B cell (primary cell): Measurements from ENCODE around the gene EXD3. TPM values are rescaled to one million over a fixed set of nuclear protein-coding genes. Genes with fewer than 3 reads are reported as not detected.

Experiments used
- ATAC-seq: fragments of 200-7000 bp; cut with Tn5 transposase; one replicate; pipeline ENCODE4 v1.10.0; 2021; ENCODE audit warnings: low read depth, mild to moderate bottlenecking, moderate number of reproducible peaks, moderate library complexity
- CTCF ChIA-PET: fragments of 350-600 bp; sonication (Branson Sonifier 250); formaldehyde crosslinking; loops from one replicate; lab custom pipeline; 2021; ENCODE audit warnings: antibody characterized with exemption, inconsistent platforms; lab: Charles Lee
- POLR2A ChIA-PET: fragments of 350-600 bp; sonication (Branson Sonifier 250); formaldehyde crosslinking; loops from one replicate; lab custom pipeline; 2021; ENCODE audit warnings: antibody characterized with exemption; lab: Charles Lee
- DNase-seq: peaks from one replicate; pipeline ENCODE4 v3.0.0; 2013
- H2AFZ ChIP-seq: 2 replicates; pipeline ENCODE4 v1.6.1; 2012; ENCODE audit warnings: mild to moderate bottlenecking, low read depth, low read length; ENCODE audit not compliant: insufficient read depth, poor library complexity, severe bottlenecking
- H3K27ac ChIP-seq, 2 donors: 1 replicate in 1 of 2; 2 replicates in 1 of 2; pipeline ENCODE4 v1.5.1; 2012 to 2013; ENCODE audit warnings: low read length in 2 of 2, mild to moderate bottlenecking in 2 of 2, moderate library complexity in 1 of 2
- H3K27me3 ChIP-seq, 4 experiments: fragments of 200-600 bp in 1 of 4; sonication (generic) in 1 of 4; replicated peaks in 1 of 4; 1 replicate in 2 of 4; 2 replicates in 2 of 4; pipeline versions ENCODE4 v1.6.1 to v1.7.0; 2013 to 2016; ENCODE audit warnings: low read length in 3 of 4, mild to moderate bottlenecking in 2 of 4, mixed read lengths in 1 of 4, moderate library complexity in 1 of 4; ENCODE audit not compliant: insufficient read depth in 4 of 4, control insufficient read depth in 3 of 4; ENCODE audit errors: control extremely low read depth in 1 of 4
- H3K36me3 ChIP-seq, 2 experiments: replicated peaks in 1 of 2; 1 replicate in 1 of 2; 2 replicates in 1 of 2; pipeline versions ENCODE4 v1.6.1 to v1.7.1; 2013; ENCODE audit warnings: low read length in 1 of 2; ENCODE audit not compliant: insufficient read depth in 2 of 2, control insufficient read depth in 1 of 2; ENCODE audit errors: control extremely low read depth in 1 of 2, extremely low read depth in 1 of 2
- H3K4me1 ChIP-seq, 2 donors: fragments of 200-600 bp in 1 of 2; sonication (generic) in 1 of 2; 1 replicate in 1 of 2; 2 replicates in 1 of 2; pipeline versions ENCODE4 v1.5.1 to v1.6.1; 2013 to 2017; ENCODE audit warnings: low read length in 2 of 2; ENCODE audit not compliant: control insufficient read depth in 2 of 2, insufficient read depth in 2 of 2
- H3K4me2 ChIP-seq: replicated peaks from 2 replicates; pipeline ENCODE3; 2012; ENCODE audit warnings: mild to moderate bottlenecking, low read depth, low read length; ENCODE audit not compliant: poor library complexity, severe bottlenecking
- H3K4me3 ChIP-seq, 5 experiments: fragments of 200-600 bp in 1 of 5; sonication (generic) in 1 of 5; 1 replicate in 3 of 5; 2 replicates in 2 of 5; pipeline versions ENCODE4 v1.5.1 to v1.7.0; 2011 to 2016; ENCODE audit warnings: low read length in 4 of 5, mild to moderate bottlenecking in 4 of 5, low read depth in 2 of 5, control low read depth in 1 of 5, moderate library complexity in 1 of 5; ENCODE audit not compliant: insufficient read depth in 1 of 5; ENCODE audit errors: control extremely low read depth in 1 of 5, extremely low read depth in 1 of 5
- H3K79me2 ChIP-seq: fragments of 200-600 bp; sonication (generic); one replicate; pipeline ENCODE4 v1.6.0; 2016; ENCODE audit warnings: low read length; ENCODE audit not compliant: control insufficient read depth, insufficient read depth
- H3K9ac ChIP-seq: fragments of 200-600 bp; sonication (generic); 2 replicates; pipeline ENCODE4 v1.6.1; 2017; ENCODE audit warnings: mild to moderate bottlenecking, low read length, moderate library complexity
- H3K9me3 ChIP-seq, 3 donors: one replicate each; pipeline versions ENCODE4 v1.6.1 to v1.7.1; 2013; ENCODE audit warnings: low read length in 2 of 3; ENCODE audit not compliant: control insufficient read depth in 2 of 3, insufficient read depth in 1 of 3; ENCODE audit errors: control extremely low read depth in 1 of 3
- H4K20me1 ChIP-seq: 2 replicates; pipeline ENCODE4 v1.6.0; 2012; ENCODE audit warnings: mild to moderate bottlenecking, low read length; ENCODE audit not compliant: insufficient read depth, control insufficient read depth, poor library complexity, severe bottlenecking
- H3K27ac Mint-ChIP-seq: one replicate; pipeline ENCODE4 v1.8.0; 2021; ENCODE audit warnings: mixed read lengths
- H3K27me3 Mint-ChIP-seq: one replicate; pipeline ENCODE4 v1.8.0; 2021; ENCODE audit warnings: mixed read lengths
- H3K4me1 Mint-ChIP-seq: one replicate; pipeline ENCODE4 v1.8.0; 2021; ENCODE audit warnings: mixed read lengths
- H3K4me3 Mint-ChIP-seq: one replicate; pipeline ENCODE4 v1.8.0; 2021; ENCODE audit warnings: mixed read lengths
- H3K9me3 Mint-ChIP-seq: one replicate; pipeline ENCODE4 v1.8.0; 2022; ENCODE audit warnings: mixed read lengths; ENCODE audit not compliant: insufficient read depth
- CTCF ChIP-seq: fragments of 200-600 bp; IDR thresholded peaks from one replicate; pipeline ENCODE4 v1.8.0; 2022; ENCODE audit warnings: antibody characterized with exemption, mild to moderate bottlenecking
- EZH2 ChIP-seq: IDR thresholded peaks from 2 replicates; pipeline ENCODE4 v1.6.1; 2012; ENCODE audit warnings: borderline replicate concordance, low read depth, mild to moderate bottlenecking, moderate library complexity, low read length; ENCODE audit not compliant: insufficient read depth, poor library complexity, severe bottlenecking
- whole genome bisulfite sequencing: methylation state at CpG from one replicate; pipeline ENCODE4 v1.1.5; 2013; ENCODE audit warnings: missing lambda C conversion rate; ENCODE audit not compliant: insufficient coverage; 5-methylcytosine and 5-hydroxymethylcytosine counted together
- intact Hi-C: fragments of 100-400 bp; cut with micrococcal nuclease; formaldehyde crosslinking; loops from one replicate; pipeline ENCODE4 v1.10.0; 2022
- polyA plus RNA-seq: library from polyadenylated mRNA; depleted of rRNA; stranded (reverse); fragments of >200 nt; gene quantifications from 2 replicates; pipeline ENCODE4 v1.2.3, GENCODE V29; 2012
- total RNA-seq, 2 donors: library from RNA; stranded (reverse); fragments of 120-200 nt in 1 of 2; gene quantifications; 1 replicate in 1 of 2; 2 replicates in 1 of 2; pipeline versions ENCODE4 v1.2.3 to v1.2.4, GENCODE V29; 2013 to 2022

EXD3 gene
- total and polyA plus RNA-seq, 2 donors (not counting 1 experiment from before 2014, with no cell fraction given) = 22.5 to 23.7 TPM

DNA sequence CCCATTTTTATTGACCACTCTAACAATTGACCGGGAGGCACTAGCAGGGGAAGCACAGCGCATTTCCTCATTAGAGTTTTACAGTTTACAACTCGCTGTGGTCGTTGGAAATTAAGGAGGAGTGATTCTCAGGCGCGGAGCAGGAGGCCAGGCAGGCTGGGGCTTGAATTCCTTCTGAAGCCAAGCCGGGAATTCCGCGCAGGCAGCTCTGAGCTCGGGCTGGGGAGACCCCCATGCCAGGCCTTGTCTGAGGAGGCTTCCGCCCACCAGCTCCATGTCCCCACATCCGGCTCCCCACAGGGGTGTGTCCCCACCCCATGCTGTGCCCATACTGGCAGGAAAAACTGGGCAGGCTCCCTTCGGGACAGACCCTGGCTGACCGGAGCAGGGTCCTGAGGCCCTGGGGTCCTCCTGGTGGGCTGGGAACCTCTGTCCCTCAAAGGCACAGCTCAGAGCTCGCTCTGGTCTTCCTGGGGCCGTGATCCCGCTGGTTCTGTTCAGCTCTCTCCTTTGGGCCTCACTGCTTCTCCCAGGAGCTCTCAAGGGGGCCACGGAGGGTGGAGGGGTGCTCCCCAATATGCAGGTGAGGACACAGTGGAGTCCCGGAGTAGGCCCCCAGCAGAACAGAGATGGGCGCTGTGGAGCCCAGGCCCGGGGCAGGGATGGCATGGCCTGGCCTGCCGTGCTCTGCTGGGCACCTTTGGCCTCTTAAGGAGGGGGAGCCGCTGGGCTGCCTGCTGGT, 119.6 kb downstream of the EXD3 start:
- Histone ChIP-seq H3K27ac (no peak overlapping the region), H2AFZ (peak overlapping the region; percentile 85), H3K27me3 (peaks cover 0 to 63% (median 30%) of the 10 kb centered on the region in 4 experiments), H3K4me1 (peaks cover 46 to 51% of the 10 kb centered on the region in 2 donors), H4K20me1 (peaks cover 5% of the 10 kb centered on the region), H3K9ac (peak overlapping the region; percentile 71), H3K9me3 (peaks cover 0 to 22% (median 0%) of the 10 kb centered on the region in 3 donors), H3K4me3 (peak overlapping the region in 2 of 5 experiments; percentile 50 to 63), H3K4me2 (peak overlapping the region; percentile 96), H3K36me3 (no peaks in the 10 kb centered on the region), H3K79me2 (no peaks in the 10 kb centered on the region)
- ChIA-PET POLR2A (interaction anchor here (1.1 kb wide), 1 partner anchor 17 kb away, joined by 4 read pairs; no protein-coding TSS in a partner anchor), CTCF (interaction anchor here (1.1 to 4.1 kb wide), 7 partner anchors 13 to 141 kb away, joined by 3 to 25 read pairs (median 7); partner anchors contain the start of genes EXD3 and NOXA1)
- TF ChIP-seq EZH2 (no peak), CTCF (no peak)
- WGBS = 75% methylated on average over 20 of the region's 23 CpGs
- DNase-seq = no peak
- ATAC-seq = no peak
- peak overlapping the region; percentile 20 for H3K27ac Mint-ChIP-seq
- intact Hi-C loops = no loop called here
- peaks cover 7% of the 10 kb centered on the region for H3K27me3 Mint-ChIP-seq
- no peaks in the 10 kb centered on the region for H3K9me3 Mint-ChIP-seq
- H3K4me3 Mint-ChIP-seq = peak overlapping the region; percentile 49
- peaks cover 20% of the 10 kb centered on the region for H3K4me1 Mint-ChIP-seq
